Mesenchymal stem cell (in vitro differentiated cells and primary cell): ENCODE results near the gene MAB21L1.

Experiments
- DNase-seq: peaks from one replicate; pipeline ENCODE4 v3.0.0-alpha.2; 2013
- H2AFZ ChIP-seq: one replicate; pipeline ENCODE4 v1.6.1; 2013; ENCODE audit warnings: low read depth, mild to moderate bottlenecking, control low read depth, inconsistent platforms, low read length, moderate library complexity
- H2AK5ac ChIP-seq: 2 replicates; pipeline ENCODE4 v1.6.1; 2013; ENCODE audit warnings: low read length, moderate library complexity, mild to moderate bottlenecking, inconsistent platforms; ENCODE audit not compliant: severe bottlenecking
- H2BK120ac ChIP-seq: one replicate; pipeline ENCODE4 v1.6.1; 2013; ENCODE audit warnings: low read depth, mild to moderate bottlenecking, inconsistent platforms, low read length, moderate library complexity
- H2BK12ac ChIP-seq, 2 experiments: one replicate each; pipeline ENCODE4 v1.6.1; 2013; ENCODE audit warnings: inconsistent platforms in 2 of 2, low read length in 2 of 2, mild to moderate bottlenecking in 2 of 2, moderate library complexity in 2 of 2, control low read depth in 1 of 2
- H2BK15ac ChIP-seq: one replicate; pipeline ENCODE4 v1.6.1; 2013; ENCODE audit warnings: mild to moderate bottlenecking, low read depth, inconsistent platforms; ENCODE audit not compliant: poor library complexity, severe bottlenecking
- H2BK5ac ChIP-seq: 2 replicates; pipeline ENCODE4 v1.6.1; 2013; ENCODE audit warnings: low read depth, mild to moderate bottlenecking, low read length, control low read depth, inconsistent platforms; ENCODE audit not compliant: poor library complexity, severe bottlenecking
- H3K14ac ChIP-seq, 2 experiments: one replicate each; pipeline ENCODE4 v1.6.1; 2013; ENCODE audit warnings: inconsistent platforms in 2 of 2, low read length in 2 of 2, control low read depth in 1 of 2, mild to moderate bottlenecking in 1 of 2, moderate library complexity in 1 of 2
- H3K18ac ChIP-seq, 2 experiments: one replicate each; pipeline ENCODE4 v1.6.1; 2013; ENCODE audit warnings: inconsistent platforms in 2 of 2, low read length in 2 of 2, control low read depth in 1 of 2, low read depth in 1 of 2, mild to moderate bottlenecking in 1 of 2
- H3K23ac ChIP-seq, 2 experiments: one replicate each; pipeline ENCODE4 v1.6.1; 2013; ENCODE audit warnings: inconsistent platforms in 2 of 2, low read length in 2 of 2, mild to moderate bottlenecking in 2 of 2, moderate library complexity in 2 of 2, control low read depth in 1 of 2
- H3K27ac ChIP-seq: 2 replicates; pipeline ENCODE4 v1.5.1; 2013; ENCODE audit warnings: mild to moderate bottlenecking, moderate library complexity, low read length, control low read depth, inconsistent platforms; ENCODE audit not compliant: poor library complexity, severe bottlenecking
- H3K27me3 ChIP-seq, 2 experiments: 2 replicates each; pipeline versions ENCODE4 v1.6.1 to v1.7.0; 2013; ENCODE audit warnings: low read length in 2 of 2, mild to moderate bottlenecking in 2 of 2, moderate library complexity in 2 of 2, control low read depth in 1 of 2, inconsistent platforms in 1 of 2; ENCODE audit not compliant: control insufficient read depth in 1 of 2, insufficient read depth in 1 of 2
- H3K36me3 ChIP-seq, 2 experiments: 2 replicates each; pipeline versions ENCODE4 v1.6.1 to v1.7.0; 2013; ENCODE audit warnings: low read length in 2 of 2, control low read depth in 1 of 2, inconsistent platforms in 1 of 2, low read depth in 1 of 2, mild to moderate bottlenecking in 1 of 2; ENCODE audit not compliant: insufficient read depth in 2 of 2, control insufficient read depth in 1 of 2
- H3K4ac ChIP-seq, 2 experiments: one replicate each; pipeline ENCODE4 v1.6.1; 2013; ENCODE audit warnings: inconsistent platforms in 2 of 2, low read length in 2 of 2, mild to moderate bottlenecking in 2 of 2, moderate library complexity in 2 of 2, control low read depth in 1 of 2, low read depth in 1 of 2
- H3K4me1 ChIP-seq: 2 replicates; pipeline ENCODE4 v1.6.1; 2013; ENCODE audit warnings: low read depth, low read length, control low read depth; ENCODE audit not compliant: control insufficient read depth, insufficient read depth
- H3K4me2 ChIP-seq: 2 replicates; pipeline ENCODE4 v1.6.1; 2013; ENCODE audit warnings: low read length, mild to moderate bottlenecking, inconsistent platforms; ENCODE audit not compliant: poor library complexity, severe bottlenecking
- H3K4me3 ChIP-seq, 2 experiments: 2 replicates each; pipeline versions ENCODE4 v1.5.1 to v1.7.0; 2013; ENCODE audit warnings: low read length in 2 of 2, mild to moderate bottlenecking in 2 of 2, control low read depth in 1 of 2, low read depth in 1 of 2; ENCODE audit not compliant: insufficient read depth in 1 of 2
- H3K79me1 ChIP-seq: replicated peaks from 2 replicates; pipeline ENCODE4 v1.6.1; 2013; ENCODE audit warnings: mild to moderate bottlenecking, control low read depth, low read length, inconsistent platforms; ENCODE audit not compliant: poor library complexity, severe bottlenecking
- H3K9ac ChIP-seq: 2 replicates; pipeline ENCODE4 v1.7.0; 2013; ENCODE audit warnings: mild to moderate bottlenecking, low read length, moderate library complexity
- H3K9me3 ChIP-seq: 2 replicates; pipeline ENCODE4 v1.7.0; 2013; ENCODE audit warnings: mild to moderate bottlenecking, low read length; ENCODE audit not compliant: control insufficient read depth
- H4K8ac ChIP-seq: one replicate; pipeline ENCODE4 v1.6.1; 2013; ENCODE audit warnings: inconsistent platforms, mild to moderate bottlenecking, low read length, moderate library complexity
- H4K91ac ChIP-seq: one replicate; pipeline ENCODE4 v1.6.1; 2013; ENCODE audit warnings: mild to moderate bottlenecking, low read length, inconsistent platforms
- WGBS: methylation state at CpG from one replicate; pipeline ENCODE4 v1.1.7; 2013; ENCODE audit warnings: mixed read lengths; 5-methylcytosine and 5-hydroxymethylcytosine counted together

MAB21L1 gene

DNA sequence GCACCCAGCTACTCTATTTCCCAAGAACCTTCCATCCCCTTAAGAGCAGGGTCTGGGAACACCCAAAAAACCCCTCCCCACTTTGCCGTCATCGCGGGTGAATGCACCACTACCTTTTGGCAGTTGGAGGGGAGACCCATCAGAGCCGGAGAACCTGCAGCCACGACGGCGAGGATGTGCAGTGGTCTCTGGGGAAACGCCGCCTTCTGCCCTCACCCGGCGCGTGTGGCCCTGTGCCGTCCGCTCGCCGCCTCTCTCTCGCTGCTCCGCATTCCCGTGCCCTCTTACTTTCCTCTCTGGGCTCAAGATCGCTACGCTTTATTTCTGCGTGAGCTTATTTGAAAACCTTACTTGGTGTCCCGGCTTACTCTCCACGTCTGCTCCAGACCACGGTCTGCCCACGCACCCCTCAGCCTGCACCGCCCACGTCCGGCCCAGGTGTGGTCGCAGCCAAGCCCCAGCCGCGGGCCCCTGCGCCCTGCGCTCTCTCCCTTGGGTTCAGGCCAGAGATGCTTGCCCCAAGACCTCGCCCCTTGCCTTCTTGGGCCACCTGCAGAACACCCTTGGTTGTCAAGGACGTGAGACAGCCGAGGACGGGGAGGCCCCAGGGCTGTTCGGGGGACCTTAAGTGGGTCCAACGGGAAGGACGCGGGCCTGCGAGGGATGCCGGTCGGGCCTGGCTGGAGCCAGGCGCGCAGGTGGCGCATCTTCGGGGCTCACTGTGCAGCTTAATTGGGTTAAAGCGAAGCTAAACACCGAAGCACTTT is 2.0 kb upstream of the MAB21L1 start:
- Histone ChIP-seq H3K4me1 (peaks cover 19% of the 10 kb centered on the region), H3K27ac (no peak overlapping the region), H3K14ac (no peak overlapping the region), H2AK5ac (no peak overlapping the region), H4K91ac (no peak overlapping the region), H3K9ac (no peak overlapping the region), H3K23ac (no peak overlapping the region), H3K4ac (no peak overlapping the region), H3K36me3 (peaks cover 0 to 7% of the 10 kb centered on the region in 2 experiments), H3K4me2 (peak overlapping the region; percentile 5), H3K18ac (no peak overlapping the region), H3K9me3 (no peaks in the 10 kb centered on the region), H2AFZ (no peak overlapping the region), H2BK12ac (no peak overlapping the region), H4K8ac (no peak overlapping the region), H3K4me3 (peak overlapping the region in 1 of 2 experiments; percentile 37), H3K27me3 (peaks cover 0 to 47% of the 10 kb centered on the region in 2 experiments), H2BK120ac (no peak overlapping the region), H3K79me1 (peaks cover 4% of the 10 kb centered on the region), H2BK15ac (no peak overlapping the region), H2BK5ac (no peak overlapping the region)
- WGBS = 1% methylated on average over 51 of the region's 51 CpGs
- no peak for DNase-seq

DNA sequence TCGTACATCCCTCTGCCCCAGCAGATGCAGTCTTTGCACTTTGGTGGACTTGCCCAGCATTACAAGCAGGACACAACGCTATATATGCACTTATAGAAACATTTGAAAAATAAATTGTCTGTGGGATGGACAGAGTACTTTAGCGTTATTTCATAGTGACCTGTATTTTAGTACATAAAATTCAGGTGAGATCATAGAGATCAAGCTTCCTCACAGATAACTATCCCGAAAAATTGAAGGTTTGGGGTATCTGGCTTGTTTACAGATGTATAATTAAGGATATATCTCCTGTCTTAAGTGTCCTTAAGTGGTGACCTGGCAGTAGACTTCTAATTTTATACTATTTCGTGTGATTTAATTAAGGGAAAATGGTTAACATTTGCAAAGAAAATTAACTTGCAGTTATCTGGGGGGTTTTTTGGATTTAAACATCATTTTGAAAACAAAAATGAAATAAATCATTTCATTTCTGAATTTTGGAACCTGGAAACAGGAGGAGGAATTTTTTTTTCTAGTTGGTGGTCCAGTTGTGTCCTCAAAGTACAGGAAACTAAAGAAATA is 977 bp upstream of the MAB21L1 start:
- H2BK5ac ChIP-seq = no peak overlapping the region
- no peak overlapping the region for H4K8ac ChIP-seq
- H3K18ac ChIP-seq = no peak overlapping the region
- peaks cover 0 to 49% of the 10 kb centered on the region in 2 experiments for H3K27me3 ChIP-seq
- no peak overlapping the region for H3K4ac ChIP-seq
- peaks cover 19% of the 10 kb centered on the region for H3K4me1 ChIP-seq
- no peak for DNase-seq
- no peak overlapping the region for H3K23ac ChIP-seq
- peak overlapping the region; percentile 95 for H3K9ac ChIP-seq
- H2AFZ ChIP-seq = no peak overlapping the region
- no peak overlapping the region for H3K14ac ChIP-seq
- no peak overlapping the region for H3K4me3 ChIP-seq
- H2BK120ac ChIP-seq = no peak overlapping the region
- H3K79me1 ChIP-seq = peaks cover 4% of the 10 kb centered on the region
- no peak overlapping the region for H4K91ac ChIP-seq
- no peak overlapping the region for H2AK5ac ChIP-seq
- no peak overlapping the region for H3K27ac ChIP-seq
- H3K36me3 ChIP-seq = peaks cover 0 to 7% of the 10 kb centered on the region in 2 experiments
- 17% methylated on average over 1 of the region's 5 CpGs for WGBS
- no peak overlapping the region for H2BK12ac ChIP-seq
- no peak overlapping the region for H3K4me2 ChIP-seq
- H3K9me3 ChIP-seq = no peaks in the 10 kb centered on the region
- H2BK15ac ChIP-seq = no peak overlapping the region

DNA sequence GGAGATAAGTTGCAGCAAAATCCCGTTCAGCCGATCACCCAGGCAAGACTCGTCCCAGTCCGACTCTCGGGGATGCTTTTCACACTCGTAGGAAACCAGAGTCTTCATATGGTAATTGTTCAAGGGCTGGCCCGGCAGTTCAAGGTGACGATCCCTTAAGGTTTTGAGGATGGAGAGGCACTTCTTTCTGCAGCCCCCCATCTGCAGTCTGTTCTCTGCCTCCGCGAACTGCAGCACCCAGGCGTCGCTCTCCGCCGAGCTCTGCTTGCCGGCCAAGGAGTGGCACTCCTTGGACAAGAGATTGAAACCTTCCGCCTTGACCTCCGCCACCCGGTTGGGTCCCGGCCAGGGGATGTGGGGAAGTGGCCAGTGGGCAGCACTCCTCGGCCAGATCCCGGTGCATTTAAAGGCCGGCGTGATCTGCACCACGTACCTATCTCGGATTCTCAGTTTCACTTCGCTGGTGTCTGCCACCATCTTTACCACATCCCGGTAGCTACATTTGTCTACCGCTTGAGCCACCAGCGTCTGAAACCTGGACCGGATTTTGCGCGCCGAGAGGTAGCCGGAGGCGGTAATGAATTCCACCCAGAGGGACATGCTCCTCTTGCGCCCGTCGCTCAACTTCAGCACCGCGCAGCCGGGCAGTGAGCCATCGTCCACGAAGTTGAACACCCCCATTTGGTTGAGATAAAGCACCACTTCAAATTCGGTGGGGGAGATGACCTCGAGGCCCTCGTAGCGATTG is 1.1 kb downstream of the MAB21L1 start:
- Histone ChIP-seq H3K14ac (no peak overlapping the region), H2BK5ac (no peak overlapping the region), H3K4ac (no peak overlapping the region), H2AK5ac (no peak overlapping the region), H4K8ac (peak overlapping the region; percentile 55), H3K4me3 (peak overlapping the region; percentile 57 to 98), H3K4me1 (peaks cover 24% of the 10 kb centered on the region), H2BK15ac (no peak overlapping the region), H3K27me3 (peaks cover 0 to 67% of the 10 kb centered on the region in 2 experiments), H3K79me1 (peaks cover 6% of the 10 kb centered on the region), H3K23ac (peak overlapping the region in 1 of 2 experiments; percentile 85), H3K9me3 (no peaks in the 10 kb centered on the region), H3K9ac (peak overlapping the region; percentile 95), H4K91ac (no peak overlapping the region), H3K27ac (no peak overlapping the region), H3K36me3 (peaks cover 0 to 7% of the 10 kb centered on the region in 2 experiments), H3K4me2 (peak overlapping the region; percentile 66), H2BK12ac (no peak overlapping the region), H3K18ac (no peak overlapping the region), H2AFZ (peak overlapping the region; percentile 67), H2BK120ac (no peak overlapping the region)
- peak; percentile 23 for DNase-seq
- 2% methylated on average over 47 of the region's 47 CpGs for WGBS
